HepG2 (cell line): ENCODE results near the gene KIAA0319L. TPM values are rescaled to one million over a fixed set of nuclear protein-coding genes. Genes with fewer than 3 reads are reported as not detected.

Experiments used
- ATAC-seq: fragments of 200-7000 bp; cut with Tn5 transposase; 3 replicates; pipeline ENCODE4 v1.9.1; 2020; ENCODE audit warnings: mild to moderate bottlenecking, moderate library complexity
- BruUV-seq: library from RNA; stranded (reverse); fragments of 400-500 nt; replicated peaks from 2 replicates; lab custom pipeline; 2021; lab: Mats Ljungman, UMichigan
- CTCF ChIA-PET: fragments of 300-600 bp; formaldehyde crosslinking; extraction: SDS; loops from one replicate; lab custom pipeline; 2021; ENCODE audit warnings: low total read pairs, inconsistent platforms, low intra/inter-chr PET ratio; lab: Yijun Ruan, JAX
- POLR2A ChIA-PET: fragments of 350-600 bp; sonication (Branson Sonifier 250); formaldehyde crosslinking; loops from one replicate; lab custom pipeline; 2020; ENCODE audit warnings: antibody characterized with exemption, inconsistent platforms; lab: Yijun Ruan, JAX
- DNase-seq: peaks from one replicate; pipeline ENCODE4 v3.0.0-alpha.2; 2015; ENCODE audit warnings: low spot score
- FAIRE-seq: peaks from 3 replicates; lab custom pipeline; 2011; peaks lifted over from hg19 to GRCh38; lab: Jason Lieb, UNC
- H2AFZ ChIP-seq: one replicate; pipeline ENCODE4 v1.6.1; 2011; ENCODE audit warnings: low read length, inconsistent platforms
- H3K27ac ChIP-seq: fragments of 300-600 bp; 3 replicates; pipeline ENCODE4 v1.8.0; 2011; ENCODE audit warnings: mixed run types, mild to moderate bottlenecking, mixed read lengths, low read length, inconsistent platforms; ENCODE audit not compliant: insufficient read depth; ENCODE audit errors: extremely low read length
- H3K27me3 ChIP-seq, 2 experiments: fragments of 200-600 bp in 1 of 2; 2 replicates in 1 of 2; 3 replicates in 1 of 2; pipeline versions ENCODE4 v1.6.0 to v1.8.0; 2011; ENCODE audit warnings: low read length in 2 of 2, mild to moderate bottlenecking in 2 of 2, moderate library complexity in 2 of 2, inconsistent platforms in 1 of 2; ENCODE audit not compliant: insufficient read depth in 2 of 2, control insufficient read depth in 1 of 2
- H3K36me3 ChIP-seq, 2 experiments: fragments of 200-600 bp in 1 of 2; replicated peaks in 1 of 2; 2 replicates in 1 of 2; 3 replicates in 1 of 2; pipeline versions ENCODE4 v1.5.1 to v1.8.0; 2011; ENCODE audit warnings: low read length in 2 of 2, inconsistent platforms in 1 of 2; ENCODE audit not compliant: insufficient read depth in 2 of 2, control insufficient read depth in 1 of 2
- H3K4me1 ChIP-seq: 2 replicates; pipeline ENCODE4 v1.5.1; 2012; ENCODE audit warnings: low read length, inconsistent platforms; ENCODE audit not compliant: insufficient read depth
- H3K4me2 ChIP-seq: 2 replicates; pipeline ENCODE4 v1.6.0; 2011; ENCODE audit warnings: low read depth, low read length, inconsistent platforms
- H3K4me3 ChIP-seq, 3 experiments: fragments of 200-600 bp in 1 of 3; sonication (generic), shearing (Covaris generic) in 1 of 3; replicated peaks in 1 of 3; 2 replicates each; pipeline ENCODE4 v1.5.1; 2011 to 2016; ENCODE audit warnings: low read length in 3 of 3, inconsistent platforms in 2 of 3, low read depth in 2 of 3, mild to moderate bottlenecking in 2 of 3, control low read depth in 1 of 3, mixed read lengths in 1 of 3; ENCODE audit not compliant: insufficient read depth in 1 of 3
- H3K79me2 ChIP-seq: one replicate; pipeline ENCODE4 v1.6.1; 2011; ENCODE audit warnings: low read length, inconsistent platforms; ENCODE audit not compliant: insufficient read depth
- H3K9ac ChIP-seq: 2 replicates; pipeline ENCODE4 v1.6.0; 2011; ENCODE audit warnings: mild to moderate bottlenecking, low read depth, low read length, inconsistent platforms; ENCODE audit not compliant: insufficient read depth
- H3K9me3 ChIP-seq: 2 replicates; pipeline ENCODE4 v1.5.1; 2012; ENCODE audit warnings: mild to moderate bottlenecking, low read length
- H4K20me1 ChIP-seq: 2 replicates; pipeline ENCODE4 v1.6.0; 2011; ENCODE audit warnings: inconsistent platforms, mild to moderate bottlenecking, low read length, moderate library complexity; ENCODE audit not compliant: insufficient read depth
- CREBL2 ChIP-seq: sonication (generic); formaldehyde crosslinking; IDR thresholded peaks from 2 replicates; pipeline ENCODE4 v1.8.1; 2023; ENCODE audit warnings: missing genetic modification reagents, mild to moderate bottlenecking, borderline replicate concordance
- HNRNPL ChIP-seq: fragments of 200-400 bp; formaldehyde crosslinking; IDR thresholded peaks from 2 replicates; pipeline ENCODE4 v1.6.1; 2017; ENCODE audit warnings: mild to moderate bottlenecking, low read depth, low read length
- KDM2A ChIP-seq: sonication (generic); formaldehyde crosslinking; IDR thresholded peaks from 2 replicates; pipeline ENCODE4 v1.4.0; 2020; ENCODE audit warnings: low read depth, missing genetic modification reagents, borderline replicate concordance
- PAF1 ChIP-seq: IDR thresholded peaks from 2 replicates; pipeline ENCODE4 v1.6.1; 2016; ENCODE audit warnings: missing genetic modification reagents, missing compliant biosample characterization
- SOX6 ChIP-seq, 2 experiments: fragments of 450-650 bp in 1 of 2; sonication (generic) in 1 of 2; formaldehyde crosslinking in 1 of 2; IDR thresholded peaks; 2 replicates each; pipeline versions ENCODE4 v1.4.0 to v1.6.1; 2017 to 2020; ENCODE audit warnings: antibody characterized with exemption in 1 of 2, mild to moderate bottlenecking in 1 of 2, missing genetic modification reagents in 1 of 2
- TBL1XR1 ChIP-seq: fragments of 150-350 bp; IDR thresholded peaks from 2 replicates; pipeline ENCODE4 v1.6.1; 2014; ENCODE audit warnings: borderline replicate concordance, low read length; ENCODE audit not compliant: partially characterized antibody
- ZKSCAN8 ChIP-seq: IDR thresholded peaks from 2 replicates; pipeline ENCODE4 v1.6.1; 2016; ENCODE audit warnings: borderline replicate concordance, missing genetic modification reagents, missing compliant biosample characterization
- ZNF263 ChIP-seq: sonication (generic); formaldehyde crosslinking; IDR thresholded peaks from 2 replicates; pipeline ENCODE4 v1.4.0; 2020; ENCODE audit warnings: missing genetic modification reagents
- ZNF441 ChIP-seq: sonication (generic); formaldehyde crosslinking; IDR thresholded peaks from 2 replicates; pipeline ENCODE4 v1.7.0; 2021; ENCODE audit warnings: missing genetic modification reagents, borderline replicate concordance
- ZNF564 ChIP-seq: sonication (generic); formaldehyde crosslinking; IDR thresholded peaks from 2 replicates; pipeline ENCODE4 v1.8.1; 2023; ENCODE audit warnings: mild to moderate bottlenecking, missing genetic modification reagents
- ZNF781 ChIP-seq: sonication (generic); formaldehyde crosslinking; IDR thresholded peaks from 2 replicates; pipeline ENCODE4 v1.5.1; 2020; ENCODE audit warnings: borderline replicate concordance, mild to moderate bottlenecking, missing genetic modification reagents; ENCODE audit errors: not compliant biosample characterization
- ZNF792 ChIP-seq: IDR thresholded peaks from 2 replicates; pipeline ENCODE4 v1.6.1; 2016
- ZNF816 ChIP-seq: sonication (generic); formaldehyde crosslinking; IDR thresholded peaks from 2 replicates; pipeline ENCODE4 v1.8.0; 2022; ENCODE audit warnings: missing genetic modification reagents, mild to moderate bottlenecking, borderline replicate concordance
- ZNF883 ChIP-seq: sonication (generic); formaldehyde crosslinking; IDR thresholded peaks from 2 replicates; pipeline ENCODE4 v1.5.1; 2020; ENCODE audit warnings: mild to moderate bottlenecking, missing genetic modification reagents; ENCODE audit errors: not compliant biosample characterization
- WGBS: methylation state at CpG from one replicate; pipeline ENCODE4 v1.1.6; 2017; ENCODE audit warnings: low lambda C conversion rate; 5-methylcytosine and 5-hydroxymethylcytosine counted together
- in situ Hi-C: cut with HindIII; loops from 2 replicates; pipeline ENCODE4 v1.10.0; 2017; ENCODE audit warnings: low pct_unique_long_range_greater_than_20kb; ENCODE audit not compliant: extremely low pct_ligation_motif_present
- intact Hi-C: fragments of 100-400 bp; cut with micrococcal nuclease; formaldehyde crosslinking; loops from one replicate; pipeline ENCODE4 v1.10.0; 2022; ENCODE audit not compliant: unreplicated experiment
- polyA plus RNA-seq, 8 experiments: library from polyadenylated mRNA; depleted of rRNA in 3 of 8; stranded (reverse) in 7 of 8; unstranded in 1 of 8; fragments of >200 nt; fragmentation: Illumina TruSeq in 4 of 8; extraction: Trizol in 4 of 8; gene quantifications; 2 replicates each; pipeline versions ENCODE4 v1.2.1 to v1.2.3, GENCODE V29; 2011 to 2016; ENCODE audit warnings: low read depth in 4 of 8, missing spikeins in 1 of 8, mixed read lengths in 1 of 8; ENCODE audit not compliant: insufficient read depth in 1 of 8
- total RNA-seq, 5 experiments: library from RNA; depleted of rRNA; stranded (reverse); fragments of >200 nt; fragmentation: Illumina TruSeq; extraction: Trizol; gene quantifications; 2 replicates each; pipeline ENCODE4 v1.2.3, GENCODE V29; 2016; ENCODE audit warnings: low read depth in 1 of 5

The KIAA0319L gene
- total and polyA plus RNA-seq, 2 of the 13 experiments (the other 11 are each of a cell fraction or from before 2014, with no cell fraction given) = 33.4 to 82.6 TPM

- H3K4me3 ChIP-seq = no peak overlapping the region
- no TSS peak for BruUV-seq
- 93% methylated on average over 4 of the region's 4 CpGs for WGBS
- in situ Hi-C loops (loop anchor here (25.0 kb wide), 1 partner anchor 307 kb away; no protein-coding TSS in a partner anchor), intact Hi-C loops (no loop called here)
- no peak overlapping the region for H3K9ac ChIP-seq
- H2AFZ ChIP-seq = no peak overlapping the region
- DNase-seq = no peak
- H3K27me3 ChIP-seq = no peaks in the 10 kb centered on the region
- H4K20me1 ChIP-seq = no peaks in the 10 kb centered on the region
- ChIA-PET CTCF (no interaction called here), POLR2A (no interaction called here)
- no peaks in the 10 kb centered on the region for H3K79me2 ChIP-seq
- ATAC-seq = no peak
- H3K27ac ChIP-seq = no peak overlapping the region
- H3K4me2 ChIP-seq = no peak overlapping the region
- no peaks in the 10 kb centered on the region for H3K4me1 ChIP-seq
- no peak for FAIRE-seq
- TF ChIP-seq PAF1 (0 out of 2 replicates have a peak, but pooled peaks have one; percentile 58), KDM2A (CRISPR knock-in tag) (no peak), ZNF816 (CRISPR knock-in tag) (no peak)
- peaks cover 13 to 21% of the 10 kb centered on the region in 2 experiments; a peak in 3 of 5 replicates for H3K36me3 ChIP-seq
- H3K9me3 ChIP-seq = no peaks in the 10 kb centered on the region
Measured at GRCh38 chr1:35430762-35431161, 126.4 kb downstream of the KIAA0319L start.

GRCh38 chr1:35428360-35428759 is 128.8 kb downstream of the KIAA0319L start:
- intact Hi-C loops = no loop called here
- in situ Hi-C loops = loop anchor here (25.0 kb wide), 1 partner anchor 309 kb away; no protein-coding TSS in a partner anchor
- Histone ChIP-seq H3K79me2 (no peaks in the 10 kb centered on the region), H3K9ac (no peak overlapping the region), H3K27me3 (no peaks in the 10 kb centered on the region), H3K27ac (no peak overlapping the region), H3K4me2 (no peak overlapping the region), H3K36me3 (peaks cover 2 to 4% of the 10 kb centered on the region in 2 experiments; a peak in 2 of 5 replicates), H3K4me3 (no peak overlapping the region), H4K20me1 (no peaks in the 10 kb centered on the region), H2AFZ (no peak overlapping the region), H3K4me1 (no peaks in the 10 kb centered on the region), H3K9me3 (no peaks in the 10 kb centered on the region)
- CTCF ChIA-PET = no interaction called here
- POLR2A ChIA-PET = no interaction called here
- FAIRE-seq = no peak
- BruUV-seq = no TSS peak
- WGBS = 93% methylated on average over 7 of the region's 7 CpGs
- TF ChIP-seq ZNF883 (CRISPR knock-in tag) (no peak), SOX6 (IDR thresholded peaks at IDR 0.05) (no peak), SOX6 (CRISPR knock-in tag; IDR thresholded peaks at IDR 0.05) (no peak), HNRNPL (no peak), ZNF263 (no peak), CREBL2 (CRISPR knock-in tag) (no peak), ZKSCAN8 (CRISPR knock-in tag) (no peak), ZNF441 (CRISPR knock-in tag) (no peak), ZNF792 (no peak), ZNF781 (CRISPR knock-in tag) (no peak), TBL1XR1 (no peak), ZNF564 (CRISPR knock-in tag) (no peak)
- DNase-seq = no peak
- ATAC-seq = no peak
